Pancreas (tissue), 10 donors: Measurements from ENCODE around the gene FAM120A. TPM values are rescaled to one million over a fixed set of nuclear protein-coding genes. Genes with fewer than 3 reads are reported as not detected.
A peak's percentile ranks its signal among the peaks of the same experiment; 100 is the strongest.

ENCODE experiments used
- ATAC-seq, 4 donors: fragments of 200-7000 bp; cut with Tn5 transposase; one replicate each; pipeline versions ENCODE4 v1.8.0 to v1.9.1; 2020; ENCODE audit warnings: mild to moderate bottlenecking in 4 of 4, moderate library complexity in 4 of 4
- DNase-seq, 6 donors: peaks; one replicate each; pipeline ENCODE4 v3.0.0-alpha.2; 2020
- FAIRE-seq: peaks from 2 replicates; lab custom pipeline; 2012; peaks lifted over from hg19 to GRCh38; lab: Jason Lieb, UNC
- H3K27ac ChIP-seq, 4 donors: fragments of 200-600 bp; sonication (generic); 1 replicate in 3 of 4; 2 replicates in 1 of 4; pipeline versions ENCODE4 v1.5.0 to v1.8.0; 2020
- H3K27me3 ChIP-seq, 4 donors: fragments of 200-600 bp; one replicate each; pipeline ENCODE4 v1.8.0; 2021
- H3K36me3 ChIP-seq, 3 donors: fragments of 200-600 bp; sonication (generic) in 1 of 3; one replicate each; pipeline versions ENCODE4 v1.5.0 to v1.8.0; 2020 to 2021
- H3K4me1 ChIP-seq, 3 donors: fragments of 200-600 bp; one replicate each; pipeline ENCODE4 v1.8.0; 2021
- H3K4me3 ChIP-seq, 4 donors: fragments of 200-600 bp; sonication (generic) in 2 of 4; one replicate each; pipeline versions ENCODE4 v1.5.0 to v1.8.0; 2020 to 2021
- H3K9me3 ChIP-seq, 4 donors: fragments of 200-600 bp; one replicate each; pipeline ENCODE4 v1.8.0; 2021
- CTCF ChIP-seq, 4 donors: fragments of 200-600 bp; sonication (generic) in 3 of 4; IDR thresholded peaks; one replicate each; pipeline versions ENCODE4 v1.5.0 to v1.8.0; 2021; ENCODE audit warnings: antibody characterized with exemption in 4 of 4
- WGBS, 2 donors: extraction: QIAGEN DNeasy Blood & Tissue Kit; methylation state at CpG; one replicate each; pipeline ENCODE4 v1.1.7; 2013; 5-methylcytosine and 5-hydroxymethylcytosine counted together
- intact Hi-C, 3 donors: fragments of 100-400 bp; cut with DNase I; formaldehyde crosslinking; loops; one replicate each; pipeline versions ENCODE4 v1.11.1 to v1.14.2; 2022
- polyA plus RNA-seq, 2 donors: library from polyadenylated mRNA; stranded (reverse); fragments of 200-250 nt; gene quantifications; one replicate each; pipeline ENCODE4 v1.2.3, GENCODE V29; 2013
- total RNA-seq, 6 donors: library from RNA; stranded (reverse); fragmentation: NEBNext Ultra II Directional in 4 of 6; extraction: Animal tissue kit (Norgen Biotek cat#: 25700) in 4 of 6; gene quantifications; one replicate each; pipeline versions ENCODE4 v1.2.1 to v1.2.4, GENCODE V29; 2021 to 2023
- donor health status: healthy with polysubstance abuse.
- donor health status: DM: no; HTN: no; CAD: no; lungs with moderate emphysema.
- donor health status: DM: no; HTN: no; CAD: no.
- donor health status: control.
- donor health status: control.
- donor health status: Bipolar disorder and iron deficiency.
- donor health status: DM: yes; HTN: yes; CAD: no.
- donor health status: DM: no; HTN: no; CAD: no.
- donor health status: DM: no; HTN: no; CAD: no.
- donor health status: DM: yes; HTN: yes; CAD: no.

The FAM120A gene
- total and polyA plus RNA-seq, 8 donors: 24.2 to 66.4 (median 54.0) TPM

- TF ChIP-seq CTCF (IDR thresholded peaks at IDR 0.05): no peak
- DNase-seq (no peak), ATAC-seq (no peak), FAIRE-seq (no peak)
- intact Hi-C loops: no loop called here
- Histone ChIP-seq H3K4me3 (no peak overlapping the region), H3K36me3 (no peaks in the 10 kb centered on the region), H3K27ac (no peak overlapping the region), H3K27me3 (no peaks in the 10 kb centered on the region), H3K9me3 (no peaks in the 10 kb centered on the region), H3K4me1 (no peaks in the 10 kb centered on the region)
- WGBS, 2 donors: 84 to 85% methylated on average over 8 of the region's 8 CpGs
Measured at GRCh38 chr9:93416530-93417235, 34.8 kb upstream of the FAM120A start.

GRCh38 chr9:93417538-93417937 lies 33.9 kb upstream of the FAM120A start:
- ATAC-seq (no peak), FAIRE-seq (no peak), DNase-seq (no peak)
- intact Hi-C loops: no loop called here
- 96 to 100% methylated on average over 1 of the region's 1 CpG for WGBS, 2 donors
- Histone ChIP-seq H3K9me3 (no peaks in the 10 kb centered on the region), H3K27ac (no peak overlapping the region), H3K27me3 (no peaks in the 10 kb centered on the region), H3K4me1 (no peaks in the 10 kb centered on the region), H3K4me3 (no peak overlapping the region), H3K36me3 (no peaks in the 10 kb centered on the region)
- no peak for TF ChIP-seq CTCF (IDR thresholded peaks at IDR 0.05)

GRCh38 chr9:93419023-93419422 lies 32.5 kb upstream of the FAM120A start:
- Histone ChIP-seq H3K36me3 (no peaks in the 10 kb centered on the region), H3K27me3 (no peaks in the 10 kb centered on the region), H3K9me3 (no peaks in the 10 kb centered on the region), H3K4me1 (no peaks in the 10 kb centered on the region), H3K27ac (no peak overlapping the region), H3K4me3 (no peak overlapping the region)
- ATAC-seq (no peak), DNase-seq (no peak), FAIRE-seq (no peak)
- 86 to 91% methylated on average over 1 of the region's 1 CpG for WGBS, 2 donors
- no peak for TF ChIP-seq CTCF (IDR thresholded peaks at IDR 0.05)
- intact Hi-C loops: no loop called here

GRCh38 chr9:93422977-93423616 lies 28.4 kb upstream of the FAM120A start:
- FAIRE-seq (no peak), ATAC-seq (peak in 3 of 4 donors; percentile 70 to 85 (median 75)), DNase-seq (peak in 2 of 6 donors; percentile 10 to 26)
- Histone ChIP-seq H3K27me3 (no peaks in the 10 kb centered on the region), H3K27ac (no peak overlapping the region), H3K4me3 (no peak overlapping the region), H3K4me1 (no peaks in the 10 kb centered on the region), H3K36me3 (no peaks in the 10 kb centered on the region), H3K9me3 (no peaks in the 10 kb centered on the region)
- no peak for TF ChIP-seq CTCF (IDR thresholded peaks at IDR 0.05)
- WGBS, 2 donors: 52 to 57% methylated on average over 10 of the region's 10 CpGs
- intact Hi-C loops: no loop called here
